Hepatocyte (in vitro differentiated cells): Measurements from ENCODE around the gene ISCU. TPM values are rescaled to one million over a fixed set of nuclear protein-coding genes. Genes with fewer than 3 reads are reported as not detected.
A peak's percentile ranks its signal among the peaks of the same experiment; 100 is the strongest.
"Not testable (repeated sequence)": the region's sequence is repeated elsewhere in the genome, so short reads cannot be mapped to it uniquely, and the experiment has no call there.

Source experiments
- DNase-seq: peaks from one replicate; pipeline ENCODE4 v3.0.0-alpha.2; 2016; ENCODE audit warnings: low spot score
- H2AFZ ChIP-seq: fragments of 200-600 bp; sonication (generic); 2 replicates; pipeline ENCODE4 v1.6.0; 2016; ENCODE audit warnings: antibody characterized with exemption, mild to moderate bottlenecking
- H3K27ac ChIP-seq: fragments of 200-600 bp; sonication (generic); 2 replicates; pipeline ENCODE4 v1.5.1; 2016; ENCODE audit warnings: mild to moderate bottlenecking
- H3K27me3 ChIP-seq: fragments of 200-600 bp; sonication (generic); 2 replicates; pipeline ENCODE4 v1.6.1; 2016
- H3K36me3 ChIP-seq: fragments of 200-600 bp; sonication (generic); replicated peaks from 2 replicates; pipeline ENCODE4 v1.5.1; 2016; ENCODE audit warnings: low read depth; ENCODE audit not compliant: insufficient read depth
- H3K4me1 ChIP-seq: fragments of 200-600 bp; sonication (generic); 2 replicates; pipeline ENCODE4 v1.5.1; 2016; ENCODE audit warnings: mild to moderate bottlenecking, moderate library complexity; ENCODE audit not compliant: insufficient read depth
- H3K4me2 ChIP-seq: fragments of 200-600 bp; sonication (generic); 2 replicates; pipeline ENCODE4 v1.6.0; 2016
- H3K4me3 ChIP-seq: fragments of 200-600 bp; sonication (generic); 2 replicates; pipeline ENCODE4 v1.5.1; 2016; ENCODE audit warnings: mild to moderate bottlenecking
- H3K79me2 ChIP-seq: fragments of 200-600 bp; sonication (generic); 2 replicates; pipeline ENCODE4 v1.6.0; 2017; ENCODE audit warnings: mild to moderate bottlenecking
- H3K9me2 ChIP-seq: fragments of 200-600 bp; sonication (generic); replicated peaks from 2 replicates; pipeline ENCODE4 v1.6.0; 2017; ENCODE audit warnings: mild to moderate bottlenecking; ENCODE audit not compliant: insufficient read depth
- H3K9me3 ChIP-seq: fragments of 200-600 bp; sonication (generic); 2 replicates; pipeline ENCODE4 v1.5.1; 2016; ENCODE audit warnings: low read depth, mild to moderate bottlenecking
- H4K20me1 ChIP-seq: fragments of 200-600 bp; sonication (generic); 2 replicates; pipeline ENCODE4 v1.6.0; 2016; ENCODE audit warnings: mild to moderate bottlenecking; ENCODE audit not compliant: insufficient read depth, poor library complexity, severe bottlenecking
- CTCF ChIP-seq: fragments of 200-600 bp; sonication (generic); IDR thresholded peaks from 2 replicates; pipeline ENCODE4 v1.5.1; 2016; ENCODE audit warnings: antibody characterized with exemption, mild to moderate bottlenecking; ENCODE audit not compliant: poor library complexity
- EZH2 ChIP-seq: fragments of 200-600 bp; sonication (generic); IDR thresholded peaks from 2 replicates; pipeline ENCODE4 v1.6.1; 2016; ENCODE audit warnings: antibody characterized with exemption, mild to moderate bottlenecking, borderline replicate concordance
- EZH2phosphoT487 ChIP-seq: fragments of 200-600 bp; sonication (generic); IDR thresholded peaks from one replicate; pipeline ENCODE4 v1.6.1; 2018; ENCODE audit warnings: antibody characterized with exemption, mild to moderate bottlenecking, low read depth, moderate library complexity; ENCODE audit not compliant: unreplicated experiment, severe bottlenecking
- WGBS: methylation state at CpG from one replicate; pipeline ENCODE4 v1.1.6; 2016; ENCODE audit warnings: low lambda C conversion rate; ENCODE audit errors: missing lambda C conversion rate; 5-methylcytosine and 5-hydroxymethylcytosine counted together
- polyA plus RNA-seq: library from polyadenylated mRNA; unstranded; fragments of >200 nt; fragmentation: Nextera tagmentation; extraction: Ambion mirVana; gene quantifications from 2 replicates; pipeline ENCODE4 v1.2.1, GENCODE V29; 2016
- total RNA-seq: library from RNA; depleted of rRNA; stranded (reverse); fragments of >200 nt; gene quantifications from 2 replicates; pipeline ENCODE4 v1.2.3, GENCODE V29; 2014

The ISCU gene
- total and polyA plus RNA-seq, 2 experiments from 2014 or later = 116 to 149 TPM

- Histone ChIP-seq H3K4me3 (no peak overlapping the region), H3K9me2 (no peaks in the 10 kb centered on the region), H3K4me1 (peaks cover 37% of the 10 kb centered on the region), H3K36me3 (no peaks in the 10 kb centered on the region), H3K27me3 (no peaks in the 10 kb centered on the region), H3K4me2 (no peak overlapping the region), H3K79me2 (no peaks in the 10 kb centered on the region), H2AFZ (no peak overlapping the region), H4K20me1 (no peaks in the 10 kb centered on the region), H3K27ac (no peak overlapping the region), H3K9me3 (no peaks in the 10 kb centered on the region)
- TF ChIP-seq EZH2phosphoT487 (no peak), EZH2 (no peak), CTCF (no peak)
- no peak for DNase-seq
- WGBS = 68% methylated on average over 4 of the region's 4 CpGs
Observed at GRCh38 chr12:108587826-108588225, 25.4 kb downstream of the ISCU start.

GRCh38 chr12:108589028-108589839, 26.8 kb downstream of the ISCU start:
- peak overlapping the region; percentile 81 for H3K27ac ChIP-seq
- no peaks in the 10 kb centered on the region for H3K36me3 ChIP-seq
- H3K4me2 ChIP-seq = peak overlapping the region; percentile 68
- peaks cover 24% of the 10 kb centered on the region for H3K4me1 ChIP-seq
- H3K79me2 ChIP-seq = no peaks in the 10 kb centered on the region
- DNase-seq = peak; percentile 66
- 31% methylated on average over 9 of the region's 15 CpGs for WGBS
- no peaks in the 10 kb centered on the region for H3K9me2 ChIP-seq
- no peaks in the 10 kb centered on the region for H3K27me3 ChIP-seq
- no peak overlapping the region for H2AFZ ChIP-seq
- H4K20me1 ChIP-seq = no peaks in the 10 kb centered on the region
- no peak overlapping the region for H3K4me3 ChIP-seq
- TF ChIP-seq EZH2phosphoT487 = no peak
- no peak for TF ChIP-seq EZH2
- no peak for TF ChIP-seq CTCF
- H3K9me3 ChIP-seq = no peaks in the 10 kb centered on the region

- Histone ChIP-seq H3K9me2 (no peaks in the 10 kb centered on the region), H3K79me2 (no peaks in the 10 kb centered on the region), H3K36me3 (no peaks in the 10 kb centered on the region), H3K9me3 (no peaks in the 10 kb centered on the region), H3K4me1 (peaks cover 21% of the 10 kb centered on the region), H3K27me3 (no peaks in the 10 kb centered on the region), H3K27ac (peak overlapping the region; percentile 81), H3K4me2 (peak overlapping the region; percentile 68), H3K4me3 (no peak overlapping the region), H2AFZ (no peak overlapping the region), H4K20me1 (no peaks in the 10 kb centered on the region)
- WGBS = 56% methylated on average over 7 of the region's 7 CpGs
- no peak for TF ChIP-seq EZH2phosphoT487
- no peak for DNase-seq
Observed at GRCh38 chr12:108589840-108590229, 27.4 kb downstream of the ISCU start.

GRCh38 chr12:108590463-108590862, 28.1 kb downstream of the ISCU start:
- H3K79me2 ChIP-seq, H2AFZ ChIP-seq: not testable (repeated sequence)
- 93% methylated on average over 9 of the region's 9 CpGs for WGBS

More at GRCh38 chr12:108590463-108590862, 28.1 kb downstream of the ISCU start:
- Histone ChIP-seq H3K4me2 (peak overlapping the region; percentile 68), H3K27ac (peak overlapping the region; percentile 81), H3K4me1 (peaks cover 21% of the 10 kb centered on the region)
- not testable (repeated sequence) for H3K9me3 ChIP-seq, H4K20me1 ChIP-seq, H3K4me3 ChIP-seq, H3K9me2 ChIP-seq, H3K27me3 ChIP-seq, DNase-seq, H3K36me3 ChIP-seq
